ENCODE results near the gene HILPDA.
"Not testable (repeated sequence)": the region's sequence is repeated elsewhere in the genome, so short reads cannot be mapped to it uniquely, and the experiment has no call there.

DNA sequence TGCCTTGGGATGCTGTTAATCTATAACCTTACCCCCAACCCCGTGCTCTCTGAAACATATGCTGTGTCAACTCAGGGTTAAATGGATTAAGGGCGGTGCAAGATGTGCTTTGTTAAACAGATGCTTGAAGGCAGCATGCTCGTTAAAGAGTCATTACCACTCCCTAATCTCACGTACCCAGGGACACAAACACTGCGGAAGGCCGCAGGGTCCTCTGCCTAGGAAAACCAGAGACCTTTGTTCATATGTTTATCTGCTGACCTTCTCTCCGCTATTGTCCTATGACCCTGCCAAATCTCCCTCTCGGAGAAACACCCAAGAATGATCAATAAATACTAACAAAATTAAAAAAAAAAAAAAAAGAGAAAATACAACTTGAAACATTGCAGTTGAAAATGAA, 8.3 kb downstream of the HILPDA start:
- TF ChIP-seq, protein P1, sequence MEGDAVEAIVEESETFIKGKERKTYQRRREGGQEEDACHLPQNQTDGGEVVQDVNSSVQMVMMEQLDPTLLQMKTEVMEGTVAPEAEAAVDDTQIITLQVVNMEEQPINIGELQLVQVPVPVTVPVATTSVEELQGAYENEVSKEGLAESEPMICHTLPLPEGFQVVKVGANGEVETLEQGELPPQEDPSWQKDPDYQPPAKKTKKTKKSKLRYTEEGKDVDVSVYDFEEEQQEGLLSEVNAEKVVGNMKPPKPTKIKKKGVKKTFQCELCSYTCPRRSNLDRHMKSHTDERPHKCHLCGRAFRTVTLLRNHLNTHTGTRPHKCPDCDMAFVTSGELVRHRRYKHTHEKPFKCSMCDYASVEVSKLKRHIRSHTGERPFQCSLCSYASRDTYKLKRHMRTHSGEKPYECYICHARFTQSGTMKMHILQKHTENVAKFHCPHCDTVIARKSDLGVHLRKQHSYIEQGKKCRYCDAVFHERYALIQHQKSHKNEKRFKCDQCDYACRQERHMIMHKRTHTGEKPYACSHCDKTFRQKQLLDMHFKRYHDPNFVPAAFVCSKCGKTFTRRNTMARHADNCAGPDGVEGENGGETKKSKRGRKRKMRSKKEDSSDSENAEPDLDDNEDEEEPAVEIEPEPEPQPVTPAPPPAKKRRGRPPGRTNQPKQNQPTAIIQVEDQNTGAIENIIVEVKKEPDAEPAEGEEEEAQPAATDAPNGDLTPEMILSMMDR (IDR thresholded peaks at IDR 0.05; ENCODE audit: low read length) = not testable (repeated sequence)
- not testable (repeated sequence) for TF ChIP-seq EZH2 (optimal IDR thresholded peaks at IDR 0.05; ENCODE audit: low read depth, low read length)

All from MM.1S (cell line).